Lower leg skin (tissue), 3 donors: ENCODE results near the gene TCF15.

Experiments used
- CTCF ChIP-seq, 3 donors: fragments of 450-650 bp; IDR thresholded peaks; one replicate each; pipeline ENCODE4 v1.5.1; 2016; ENCODE audit warnings: antibody characterized with exemption in 3 of 3, mild to moderate bottlenecking in 3 of 3, moderate library complexity in 2 of 3
- POLR2A ChIP-seq, 2 donors: fragments of 450-650 bp; IDR thresholded peaks; one replicate each; pipeline ENCODE4 v1.6.1; 2016 to 2017; ENCODE audit warnings: antibody characterized with exemption in 2 of 2, mild to moderate bottlenecking in 1 of 2, moderate library complexity in 1 of 2

DNA sequence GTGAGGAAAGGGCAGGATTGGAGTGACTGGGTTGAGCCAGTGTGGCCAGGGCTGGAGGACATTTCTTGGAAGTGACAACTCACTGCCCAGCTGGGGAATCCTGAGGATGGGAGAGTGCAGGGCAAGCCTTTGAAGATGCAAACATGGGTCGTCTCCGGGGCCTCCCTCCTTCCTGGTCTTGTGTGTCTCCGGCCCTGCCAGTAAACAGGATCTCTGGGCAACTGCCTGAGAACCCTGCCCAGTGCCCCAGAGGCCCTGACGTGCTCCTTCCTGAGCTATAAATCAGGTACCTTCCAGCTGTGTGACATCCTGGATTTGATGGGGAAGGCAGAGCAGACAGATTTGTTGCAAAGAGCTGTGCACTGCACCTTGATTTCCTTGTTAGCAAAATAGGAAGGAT lies 12.9 kb upstream of the TCF15 start:
- TF ChIP-seq CTCF (IDR thresholded peaks at IDR 0.05) (no peak), POLR2A (IDR thresholded peaks at IDR 0.05) (no peak)
